ENCODE measurements around the gene MINDY4B. TPM values are rescaled to one million over a fixed set of nuclear protein-coding genes. Genes with fewer than 3 reads are reported as not detected.

MINDY4B gene
- total and polyA plus RNA-seq, 2 of the 8 experiments (the other 6 are each of a cell fraction or from before 2014, with no cell fraction given): not detected

DNA sequence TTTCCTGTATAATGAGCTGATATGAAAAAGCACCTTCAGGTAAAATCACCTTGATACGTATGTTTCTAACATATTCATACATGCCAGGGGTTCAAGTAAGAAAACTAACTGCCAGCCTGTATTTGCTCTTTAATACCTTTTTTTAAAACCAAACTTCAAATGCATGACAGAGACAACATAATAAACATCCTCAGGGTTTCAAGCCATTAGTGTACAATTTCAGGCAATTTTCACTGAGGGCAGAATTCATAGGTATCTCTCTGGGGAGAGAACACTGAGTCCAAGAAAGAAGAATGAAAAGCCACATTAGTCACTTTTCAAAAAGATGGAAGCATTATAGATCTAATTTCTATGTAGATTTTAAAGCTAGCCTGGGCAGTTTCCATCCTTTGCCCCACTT is 26.9 kb downstream of the MINDY4B start:
- Histone ChIP-seq H2BK120ac (replicated peaks; ENCODE audit: low read depth, low read length) (no peak overlapping the region), H3K4me1 (replicated peaks in 1 of 4; ENCODE audit: control insufficient read depth in 3 of 4, insufficient read depth in 4 of 4, low read length in 3 of 4) (no peaks in the 10 kb centered on the region), H3K36me3 (ENCODE audit: control insufficient read depth in 2 of 4, insufficient read depth in 4 of 4, low read length in 3 of 4) (no peaks in the 10 kb centered on the region), H2AFZ (ENCODE audit: low read length) (no peak overlapping the region), H2BK12ac (ENCODE audit: low read depth, low read length) (no peak overlapping the region), H3K4me2 (ENCODE audit: insufficient read depth in 1 of 2, low read depth in 2 of 2, low read length in 2 of 2) (no peak overlapping the region), H3K14ac (ENCODE audit: insufficient read length) (no peak overlapping the region), H3K79me2 (ENCODE audit: control insufficient read depth in 1 of 2, insufficient read depth in 2 of 2, low read length in 2 of 2) (no peaks in the 10 kb centered on the region), H3K9ac (replicated peaks in 1 of 4; ENCODE audit: extremely low read depth in 1 of 4, low read depth in 3 of 4, low read length in 3 of 4) (no peak overlapping the region), H2BK15ac (ENCODE audit: low read length) (no peak overlapping the region), H3K23me2 (ENCODE audit: low read depth, low read length) (no peaks in the 10 kb centered on the region), H4K20me1 (replicated peaks in 1 of 2; ENCODE audit: control insufficient read depth in 1 of 2, insufficient read depth in 2 of 2, low read length in 2 of 2) (no peaks in the 10 kb centered on the region), H4K8ac (ENCODE audit: extremely low read depth, insufficient read depth, low read length) (no peak overlapping the region), H2AK5ac (ENCODE audit: low read depth, low read length) (no peak overlapping the region), H3K18ac (ENCODE audit: extremely low read depth, low read length) (no peak overlapping the region), H4K5ac (ENCODE audit: insufficient read length, low read depth, low read length) (no peak overlapping the region), H2BK20ac (ENCODE audit: low read length) (no peak overlapping the region), H3K4ac (replicated peaks; ENCODE audit: insufficient read length, low read depth, low read length) (no peak overlapping the region), H3K56ac (replicated peaks; ENCODE audit: insufficient read length, low read depth, low read length) (no peak overlapping the region), H3K23ac (ENCODE audit: insufficient read length) (no peak overlapping the region), H3K4me3 (ENCODE audit: extremely low read depth in 1 of 4, insufficient read depth in 2 of 4, low read depth in 3 of 4, low read length in 4 of 4) (no peak overlapping the region), H3K79me1 (ENCODE audit: low read depth, low read length) (no peaks in the 10 kb centered on the region), H3K27me3 (replicated peaks in 1 of 4; ENCODE audit: control insufficient read depth in 3 of 4, extremely low read depth in 1 of 4, insufficient read depth in 3 of 4, low read length in 3 of 4) (no peaks in the 10 kb centered on the region), H4K91ac (replicated peaks; ENCODE audit: insufficient read length, low read length) (no peak overlapping the region), H3K27ac (ENCODE audit: low read depth, low read length) (no peak overlapping the region), H3K9me3 (ENCODE audit: insufficient read depth in 2 of 2, low read depth in 1 of 2, low read length in 1 of 2) (no peaks in the 10 kb centered on the region), H2BK5ac (ENCODE audit: low read depth, low read length) (no peak overlapping the region)
- 77% methylated on average over 1 of the region's 1 CpG; no CpG with 5 or more reads in 1 of the 2 experiments for WGBS, 2 experiments (ENCODE audit: extremely low coverage in 1 of 2, insufficient coverage in 1 of 2, insufficient read length in 1 of 2, insufficient replicate concordance in 2 of 2, low coverage in 1 of 2, low lambda C conversion rate in 2 of 2, missing lambda C conversion rate in 1 of 2)
- ChIA-PET CTCF (ENCODE audit: partially characterized antibody) (interaction anchor here (0.6 to 1.8 kb wide), 3 partner anchors 14 to 265 kb away, joined by 3 to 5 read pairs (median 4); no protein-coding TSS in a partner anchor), POLR2A (ENCODE audit: partially characterized antibody) (no interaction called here)
- DNase-seq (ENCODE audit: low read depth in 1 of 2, low spot score in 2 of 2) (no peak), FAIRE-seq (no peak)
- TF ChIP-seq NANOG (IDR thresholded peaks at IDR 0.05; ENCODE audit: insufficient read depth, low read depth, low read length, poor library complexity, severe bottlenecking): no peak
- no peak for TF ChIP-seq ASH2L (IDR thresholded peaks at IDR 0.05; ENCODE audit: low read length)
- no peak for TF ChIP-seq HDAC6 (IDR thresholded peaks at IDR 0.05; ENCODE audit: low read depth, low read length)
- no peak for TF ChIP-seq CREB1 (IDR thresholded peaks at IDR 0.05)
- no peak for TF ChIP-seq CBX5 (IDR thresholded peaks at IDR 0.05; ENCODE audit: low read depth, low read length)
- no peak for TF ChIP-seq KDM5A (IDR thresholded peaks at IDR 0.05; ENCODE audit: low read length)
- TF ChIP-seq FOSL1 (IDR thresholded peaks at IDR 0.05; ENCODE audit: insufficient read depth, low read depth, low read length): no peak
- TF ChIP-seq POLR2AphosphoS5 (IDR thresholded peaks at IDR 0.05; ENCODE audit: low read depth, low read length): no peak

Measured in H1 (cell line).